HepG2 (cell line): ENCODE results near the gene MAPK8IP1. TPM values are rescaled to one million over a fixed set of nuclear protein-coding genes. Genes with fewer than 3 reads are reported as not detected.

Experiments used
- CHD4 ChIP-seq: fragments of 200-600 bp; sonication (generic); IDR thresholded peaks from 2 replicates; pipeline ENCODE4 v1.7.0; 2017; ENCODE audit warnings: mild to moderate bottlenecking, low read length, borderline replicate concordance
- JUN ChIP-seq: sonication (generic); formaldehyde crosslinking; IDR thresholded peaks from 2 replicates; pipeline ENCODE4 v1.4.0; 2020; ENCODE audit warnings: mild to moderate bottlenecking, missing genetic modification reagents
- MEIS1 ChIP-seq: sonication (generic); formaldehyde crosslinking; IDR thresholded peaks from 2 replicates; pipeline ENCODE4 v1.9.0; 2021; ENCODE audit warnings: mild to moderate bottlenecking, missing genetic modification reagents, moderate library complexity, borderline replicate concordance
- NKX3-1 ChIP-seq: sonication (generic); formaldehyde crosslinking; IDR thresholded peaks from 2 replicates; pipeline ENCODE4 v1.5.0; 2020; ENCODE audit warnings: missing genetic modification reagents
- PHF5A ChIP-seq: IDR thresholded peaks from one replicate; pipeline ENCODE4 v1.6.1; 2018; ENCODE audit warnings: low read depth, missing genetic modification reagents; ENCODE audit not compliant: unreplicated experiment
- STAG1 ChIP-seq: sonication (generic); formaldehyde crosslinking; IDR thresholded peaks from 2 replicates; pipeline ENCODE4 v1.4.0; 2020; ENCODE audit warnings: missing genetic modification reagents
- TBX2 ChIP-seq: sonication (generic); formaldehyde crosslinking; IDR thresholded peaks from 2 replicates; pipeline ENCODE4 v1.5.0; 2020; ENCODE audit warnings: missing genetic modification reagents, mild to moderate bottlenecking, borderline replicate concordance
- ZFY ChIP-seq: sonication (generic); formaldehyde crosslinking; IDR thresholded peaks from 2 replicates; pipeline ENCODE4 v1.4.0; 2020; ENCODE audit warnings: missing genetic modification reagents
- ZNF296 ChIP-seq: sonication (generic); formaldehyde crosslinking; conservative IDR thresholded peaks from 2 replicates; pipeline ENCODE4 v1.5.0; 2020; ENCODE audit warnings: mild to moderate bottlenecking, missing genetic modification reagents
- ZNF343 ChIP-seq: sonication (generic); formaldehyde crosslinking; IDR thresholded peaks from 2 replicates; pipeline ENCODE4 v1.4.0; 2020; ENCODE audit warnings: mild to moderate bottlenecking, missing genetic modification reagents
- ZNF446 ChIP-seq: sonication (generic); formaldehyde crosslinking; IDR thresholded peaks from 2 replicates; pipeline ENCODE4 v1.5.0; 2020; ENCODE audit warnings: mild to moderate bottlenecking, missing genetic modification reagents
- ZNF547 ChIP-seq: sonication (generic); formaldehyde crosslinking; IDR thresholded peaks from 2 replicates; pipeline ENCODE4 v1.5.1; 2020; ENCODE audit warnings: mild to moderate bottlenecking, missing genetic modification reagents
- ZNF713 ChIP-seq: sonication (generic); formaldehyde crosslinking; IDR thresholded peaks from 2 replicates; pipeline ENCODE4 v1.4.0; 2020; ENCODE audit warnings: mild to moderate bottlenecking, missing genetic modification reagents
- ZNF776 ChIP-seq: sonication (generic); formaldehyde crosslinking; IDR thresholded peaks from 2 replicates; pipeline ENCODE4 v1.4.0; 2020; ENCODE audit warnings: mild to moderate bottlenecking, missing genetic modification reagents
- polyA plus RNA-seq, 8 experiments: library from polyadenylated mRNA; depleted of rRNA in 3 of 8; stranded (reverse) in 7 of 8; unstranded in 1 of 8; fragments of >200 nt; fragmentation: Illumina TruSeq in 4 of 8; extraction: Trizol in 4 of 8; gene quantifications; 2 replicates each; pipeline versions ENCODE4 v1.2.1 to v1.2.3, GENCODE V29; 2011 to 2016; ENCODE audit warnings: low read depth in 4 of 8, missing spikeins in 1 of 8, mixed read lengths in 1 of 8; ENCODE audit not compliant: insufficient read depth in 1 of 8
- total RNA-seq, 5 experiments: library from RNA; depleted of rRNA; stranded (reverse); fragments of >200 nt; fragmentation: Illumina TruSeq; extraction: Trizol; gene quantifications; 2 replicates each; pipeline ENCODE4 v1.2.3, GENCODE V29; 2016; ENCODE audit warnings: low read depth in 1 of 5
- TF ChIP-seq, protein P1 (sequence below): conservative IDR thresholded peaks from 2 replicates; pipeline ENCODE4 v1.6.1; 2018; ENCODE audit warnings: missing genetic modification reagents
- TF ChIP-seq, protein P2 (sequence below): sonication (generic); formaldehyde crosslinking; IDR thresholded peaks from 2 replicates; pipeline ENCODE4 v1.4.0; 2020; ENCODE audit warnings: mild to moderate bottlenecking, missing genetic modification reagents
- TF ChIP-seq, protein P3 (sequence below): sonication (generic); formaldehyde crosslinking; IDR thresholded peaks from 2 replicates; pipeline ENCODE4 v1.8.1; 2023; ENCODE audit warnings: mild to moderate bottlenecking, moderate library complexity, missing genetic modification reagents
- TF ChIP-seq, protein P4 (sequence below): IDR thresholded peaks from 2 replicates; pipeline ENCODE4 v1.6.1; 2016; ENCODE audit warnings: mild to moderate bottlenecking, missing biosample characterization, missing genetic modification reagents
- TF ChIP-seq, protein P5 (sequence below): sonication (generic); formaldehyde crosslinking; IDR thresholded peaks from 2 replicates; pipeline ENCODE4 v1.4.0; 2020; ENCODE audit warnings: missing genetic modification reagents
- TF ChIP-seq, protein P6 (sequence below): sonication (generic); formaldehyde crosslinking; conservative IDR thresholded peaks from 2 replicates; pipeline ENCODE4 v1.5.0; 2020; ENCODE audit warnings: missing genetic modification reagents

The MAPK8IP1 gene
- total and polyA plus RNA-seq, 2 of the 13 experiments (the other 11 are each of a cell fraction or from before 2014, with no cell fraction given) = 2.2 to 4.2 TPM

DNA sequence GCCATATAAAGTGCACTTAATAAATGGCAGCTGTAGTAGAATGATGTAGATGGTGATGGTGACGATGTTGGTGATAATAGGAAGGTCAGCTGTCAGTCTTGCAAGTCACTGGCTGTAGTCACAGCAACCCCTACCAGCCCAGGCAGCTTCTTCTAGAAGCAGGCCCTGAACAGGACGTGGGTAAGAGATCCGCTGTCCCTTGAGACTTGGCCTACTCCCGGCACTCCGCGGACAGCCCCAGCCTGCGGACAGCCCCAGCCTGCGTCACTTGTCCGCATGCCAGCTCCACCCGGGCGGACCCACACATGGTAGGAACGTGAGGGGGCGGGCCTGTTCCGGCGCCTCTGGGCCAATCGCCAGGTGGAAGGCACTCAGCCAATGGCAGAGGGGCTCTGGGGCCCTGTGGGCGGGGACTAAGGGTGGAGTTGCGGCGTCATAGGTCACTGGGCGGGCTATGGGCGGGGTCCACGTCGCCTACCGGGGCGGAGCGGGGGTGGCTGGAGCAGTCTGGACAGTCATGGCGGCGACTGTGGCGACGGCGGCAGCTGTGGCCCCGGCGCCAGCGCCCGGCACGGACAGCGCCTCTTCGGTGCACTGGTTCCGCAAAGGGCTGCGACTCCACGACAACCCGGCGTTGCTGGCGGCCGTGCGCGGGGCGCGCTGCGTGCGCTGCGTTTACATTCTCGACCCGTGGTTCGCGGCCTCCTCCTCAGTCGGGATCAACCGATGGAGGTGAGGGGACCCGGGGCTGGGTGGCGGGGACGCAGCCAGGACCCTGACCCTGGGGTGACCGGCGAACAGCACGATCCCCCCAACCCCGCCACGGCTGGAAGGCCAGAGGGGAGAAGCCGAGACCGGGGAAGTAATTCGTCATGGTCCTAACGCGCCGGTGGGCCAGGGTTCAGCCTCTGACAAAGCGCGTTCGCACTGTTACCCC, 38.2 kb upstream of the MAPK8IP1 start, which contains the start of gene CRY2 (continued):
- TF ChIP-seq, protein P1, sequence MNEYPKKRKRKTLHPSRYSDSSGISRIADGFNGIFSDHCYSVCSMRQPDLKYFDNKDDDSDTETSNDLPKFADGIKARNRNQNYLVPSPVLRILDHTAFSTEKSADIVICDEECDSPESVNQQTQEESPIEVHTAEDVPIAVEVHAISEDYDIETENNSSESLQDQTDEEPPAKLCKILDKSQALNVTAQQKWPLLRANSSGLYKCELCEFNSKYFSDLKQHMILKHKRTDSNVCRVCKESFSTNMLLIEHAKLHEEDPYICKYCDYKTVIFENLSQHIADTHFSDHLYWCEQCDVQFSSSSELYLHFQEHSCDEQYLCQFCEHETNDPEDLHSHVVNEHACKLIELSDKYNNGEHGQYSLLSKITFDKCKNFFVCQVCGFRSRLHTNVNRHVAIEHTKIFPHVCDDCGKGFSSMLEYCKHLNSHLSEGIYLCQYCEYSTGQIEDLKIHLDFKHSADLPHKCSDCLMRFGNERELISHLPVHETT (CRISPR knock-in tag) = no peak
- TF ChIP-seq ZFY (CRISPR knock-in tag) (peak; percentile 91), MEIS1 (no peak), ZNF296 (CRISPR knock-in tag) (no peak), ZNF547 (CRISPR knock-in tag) (peak; percentile 73; the same call in 1 of the 2 replicates), STAG1 (CRISPR knock-in tag) (no peak), ZNF713 (CRISPR knock-in tag) (no peak), JUN (CRISPR knock-in tag) (no peak), ZNF446 (CRISPR knock-in tag) (no peak), TBX2 (CRISPR knock-in tag) (peak; percentile 93), ZNF776 (CRISPR knock-in tag) (no peak; the same call in 1 of the 2 replicates), PHF5A (no peak), ZNF343 (CRISPR knock-in tag) (no peak), CHD4 (no peak), NKX3-1 (CRISPR knock-in tag) (peak; percentile 64)
- TF ChIP-seq, protein P2, sequence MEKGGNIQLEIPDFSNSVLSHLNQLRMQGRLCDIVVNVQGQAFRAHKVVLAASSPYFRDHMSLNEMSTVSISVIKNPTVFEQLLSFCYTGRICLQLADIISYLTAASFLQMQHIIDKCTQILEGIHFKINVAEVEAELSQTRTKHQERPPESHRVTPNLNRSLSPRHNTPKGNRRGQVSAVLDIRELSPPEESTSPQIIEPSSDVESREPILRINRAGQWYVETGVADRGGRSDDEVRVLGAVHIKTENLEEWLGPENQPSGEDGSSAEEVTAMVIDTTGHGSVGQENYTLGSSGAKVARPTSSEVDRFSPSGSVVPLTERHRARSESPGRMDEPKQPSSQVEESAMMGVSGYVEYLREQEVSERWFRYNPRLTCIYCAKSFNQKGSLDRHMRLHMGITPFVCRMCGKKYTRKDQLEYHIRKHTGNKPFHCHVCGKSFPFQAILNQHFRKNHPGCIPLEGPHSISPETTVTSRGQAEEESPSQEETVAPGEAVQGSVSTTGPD (CRISPR knock-in tag) = no peak
- TF ChIP-seq, protein P3, sequence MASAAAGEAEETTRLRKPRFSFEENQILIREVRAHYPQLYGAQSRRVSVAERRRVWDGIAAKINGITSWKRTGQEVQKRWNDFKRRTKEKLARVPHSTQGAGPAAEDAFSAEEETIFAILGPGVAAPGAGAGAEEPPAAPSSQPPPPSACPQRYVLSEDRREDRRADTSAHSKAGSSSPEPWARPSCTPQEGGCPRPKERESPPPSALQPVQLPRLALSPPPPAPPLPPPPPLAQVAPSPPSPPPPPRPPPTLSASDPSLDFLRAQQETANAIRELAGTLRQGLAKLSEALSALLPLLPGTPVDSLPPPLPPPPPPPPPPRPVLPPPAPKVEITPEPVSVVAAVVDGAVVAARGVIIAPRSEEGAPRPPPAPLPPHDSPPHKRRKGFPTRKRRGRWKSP (CRISPR knock-in tag) = peak; percentile 78; the same call in 1 of the 2 replicates
- TF ChIP-seq, protein P4, sequence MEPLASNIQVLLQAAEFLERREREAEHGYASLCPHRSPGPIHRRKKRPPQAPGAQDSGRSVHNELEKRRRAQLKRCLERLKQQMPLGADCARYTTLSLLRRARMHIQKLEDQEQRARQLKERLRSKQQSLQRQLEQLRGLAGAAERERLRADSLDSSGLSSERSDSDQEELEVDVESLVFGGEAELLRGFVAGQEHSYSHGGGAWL (CRISPR knock-in tag) = peak; percentile 92
- TF ChIP-seq, protein P5, sequence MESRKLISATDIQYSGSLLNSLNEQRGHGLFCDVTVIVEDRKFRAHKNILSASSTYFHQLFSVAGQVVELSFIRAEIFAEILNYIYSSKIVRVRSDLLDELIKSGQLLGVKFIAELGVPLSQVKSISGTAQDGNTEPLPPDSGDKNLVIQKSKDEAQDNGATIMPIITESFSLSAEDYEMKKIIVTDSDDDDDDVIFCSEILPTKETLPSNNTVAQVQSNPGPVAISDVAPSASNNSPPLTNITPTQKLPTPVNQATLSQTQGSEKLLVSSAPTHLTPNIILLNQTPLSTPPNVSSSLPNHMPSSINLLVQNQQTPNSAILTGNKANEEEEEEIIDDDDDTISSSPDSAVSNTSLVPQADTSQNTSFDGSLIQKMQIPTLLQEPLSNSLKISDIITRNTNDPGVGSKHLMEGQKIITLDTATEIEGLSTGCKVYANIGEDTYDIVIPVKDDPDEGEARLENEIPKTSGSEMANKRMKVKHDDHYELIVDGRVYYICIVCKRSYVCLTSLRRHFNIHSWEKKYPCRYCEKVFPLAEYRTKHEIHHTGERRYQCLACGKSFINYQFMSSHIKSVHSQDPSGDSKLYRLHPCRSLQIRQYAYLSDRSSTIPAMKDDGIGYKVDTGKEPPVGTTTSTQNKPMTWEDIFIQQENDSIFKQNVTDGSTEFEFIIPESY (CRISPR knock-in tag) = no peak
- TF ChIP-seq, protein P6, sequence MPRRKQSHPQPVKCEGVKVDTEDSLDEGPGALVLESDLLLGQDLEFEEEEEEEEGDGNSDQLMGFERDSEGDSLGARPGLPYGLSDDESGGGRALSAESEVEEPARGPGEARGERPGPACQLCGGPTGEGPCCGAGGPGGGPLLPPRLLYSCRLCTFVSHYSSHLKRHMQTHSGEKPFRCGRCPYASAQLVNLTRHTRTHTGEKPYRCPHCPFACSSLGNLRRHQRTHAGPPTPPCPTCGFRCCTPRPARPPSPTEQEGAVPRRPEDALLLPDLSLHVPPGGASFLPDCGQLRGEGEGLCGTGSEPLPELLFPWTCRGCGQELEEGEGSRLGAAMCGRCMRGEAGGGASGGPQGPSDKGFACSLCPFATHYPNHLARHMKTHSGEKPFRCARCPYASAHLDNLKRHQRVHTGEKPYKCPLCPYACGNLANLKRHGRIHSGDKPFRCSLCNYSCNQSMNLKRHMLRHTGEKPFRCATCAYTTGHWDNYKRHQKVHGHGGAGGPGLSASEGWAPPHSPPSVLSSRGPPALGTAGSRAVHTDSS = no peak
